Activated naive CD8-positive, alpha-beta T cell treated with anti-CD3 and anti-CD28 coated beads, Interleukin-2, amount 50 U/mL, for 16 hours (primary cell): ENCODE data around the gene RAB19.

Experiments used
- DNase-seq: peaks from one replicate; pipeline ENCODE4 v3.0.0-alpha.2; 2020; ENCODE audit warnings: low read depth, low spot score

RAB19 gene, protein sequence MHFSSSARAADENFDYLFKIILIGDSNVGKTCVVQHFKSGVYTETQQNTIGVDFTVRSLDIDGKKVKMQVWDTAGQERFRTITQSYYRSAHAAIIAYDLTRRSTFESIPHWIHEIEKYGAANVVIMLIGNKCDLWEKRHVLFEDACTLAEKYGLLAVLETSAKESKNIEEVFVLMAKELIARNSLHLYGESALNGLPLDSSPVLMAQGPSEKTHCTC

DNA sequence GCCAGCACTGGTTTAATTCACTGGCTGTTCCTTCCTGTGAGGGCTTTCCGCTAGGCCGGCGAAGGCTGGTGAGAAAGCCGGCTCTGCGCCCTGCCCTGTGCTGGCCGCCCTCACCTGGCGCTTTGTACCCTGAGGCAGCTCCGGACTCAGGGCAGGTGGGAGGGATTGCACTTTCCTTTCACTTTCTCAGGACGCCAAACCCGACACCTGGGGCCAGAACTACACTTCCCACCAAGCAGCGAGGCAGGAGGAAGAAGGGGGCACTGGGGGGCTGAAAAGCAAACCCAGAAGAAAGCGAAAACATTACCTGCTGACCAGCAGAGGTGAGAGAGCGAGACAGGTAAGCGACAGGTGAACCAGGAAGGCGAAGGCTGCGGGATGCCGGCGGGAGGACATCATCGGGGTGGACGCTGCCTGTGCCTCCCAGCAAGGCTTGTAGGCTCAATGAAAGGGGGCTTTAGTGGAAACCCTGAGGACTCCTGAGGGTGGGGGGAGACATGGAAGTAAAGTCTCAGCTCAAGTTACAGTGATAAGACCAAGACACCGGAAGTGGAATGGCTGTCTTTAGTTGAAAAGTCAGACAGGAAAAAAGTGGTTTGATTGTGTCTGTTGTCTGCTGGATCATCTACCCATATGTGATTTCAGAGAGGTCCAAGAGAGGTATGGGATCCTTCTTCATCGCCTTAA, at the start of gene RAB19:
TSS of gene RAB19 (plus strand) at position 181 of the 687 bp plus-strand sequence. CDS start 3,589 bp downstream, outside the sequence.
- DNase-seq, result peak; percentile 12

DNA sequence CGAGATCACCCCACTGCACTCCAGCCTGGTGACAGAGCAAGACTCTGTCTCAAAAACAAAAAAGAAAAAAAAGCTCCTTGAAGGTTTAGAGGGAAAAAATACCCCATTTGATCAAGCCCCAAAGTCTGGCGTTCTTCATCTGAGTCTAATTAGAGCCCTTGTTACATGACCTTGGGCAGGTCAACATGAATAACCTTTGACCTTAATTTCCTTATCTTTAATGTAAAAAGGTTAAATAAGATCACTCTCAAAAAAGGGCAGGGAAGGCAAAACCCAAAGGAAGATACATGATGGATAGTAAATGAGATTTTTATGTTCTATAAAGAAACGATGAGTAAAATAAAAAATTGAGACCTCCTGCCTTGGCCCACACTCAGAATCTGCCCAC, 45.8 kb upstream of the RAB19 start:
- DNase-seq, result no peak

DNA sequence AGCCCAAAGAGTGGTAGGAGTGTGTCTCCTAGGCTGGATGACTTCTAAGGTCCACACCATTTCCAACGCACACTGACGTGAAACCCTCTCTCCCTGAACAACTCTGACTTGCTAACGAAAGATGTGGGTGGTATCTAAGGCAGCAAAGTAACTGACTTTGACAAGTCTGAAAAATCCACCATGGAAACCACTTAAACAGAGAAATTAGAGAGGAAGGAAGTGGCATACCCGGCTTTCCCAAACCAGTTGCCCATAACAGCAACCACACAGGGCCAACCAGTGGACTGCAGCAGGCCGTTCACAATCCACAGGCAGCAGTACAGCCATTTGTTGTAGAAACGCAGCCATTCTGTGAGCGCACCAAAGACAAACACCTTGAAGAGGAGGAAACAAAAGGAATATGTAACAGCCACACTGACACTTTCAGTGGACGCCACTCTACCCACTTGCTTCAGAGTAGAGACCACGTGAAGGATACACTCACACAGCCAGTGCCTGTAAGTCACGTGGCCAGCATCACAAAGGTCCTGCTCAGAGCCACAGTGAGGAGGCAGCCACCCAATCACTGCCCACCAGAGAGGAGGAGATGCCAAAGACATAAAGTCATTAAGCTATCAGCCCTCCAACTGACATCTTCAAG, 45.3 kb upstream of the RAB19 start:
- DNase-seq, result no peak

DNA sequence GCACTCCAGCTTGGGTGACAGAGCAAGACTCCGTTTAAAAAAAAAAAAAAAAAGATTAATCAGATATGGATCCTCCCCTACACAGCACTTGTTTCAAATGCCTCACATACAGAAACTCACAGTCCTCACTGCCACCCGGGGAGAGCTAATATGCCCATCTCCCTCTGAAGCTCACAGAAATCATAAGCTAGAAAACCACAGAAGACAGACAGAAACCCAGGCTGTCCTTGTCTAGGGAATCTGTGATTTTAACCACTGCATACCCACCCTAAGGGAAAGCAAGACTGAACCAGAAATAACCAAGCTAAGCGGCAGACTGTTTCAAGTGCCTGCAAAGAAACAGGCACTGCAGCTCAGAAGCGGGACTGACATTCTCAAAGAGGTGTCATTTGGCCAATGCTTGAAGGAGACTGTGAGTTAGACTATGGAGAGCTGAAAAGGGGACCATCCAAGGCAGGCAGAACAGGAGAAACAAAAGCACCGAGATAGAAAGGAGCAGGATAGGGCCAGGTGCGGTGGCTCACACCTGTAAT, 43.1 kb upstream of the RAB19 start:
- DNase-seq, result no peak

DNA sequence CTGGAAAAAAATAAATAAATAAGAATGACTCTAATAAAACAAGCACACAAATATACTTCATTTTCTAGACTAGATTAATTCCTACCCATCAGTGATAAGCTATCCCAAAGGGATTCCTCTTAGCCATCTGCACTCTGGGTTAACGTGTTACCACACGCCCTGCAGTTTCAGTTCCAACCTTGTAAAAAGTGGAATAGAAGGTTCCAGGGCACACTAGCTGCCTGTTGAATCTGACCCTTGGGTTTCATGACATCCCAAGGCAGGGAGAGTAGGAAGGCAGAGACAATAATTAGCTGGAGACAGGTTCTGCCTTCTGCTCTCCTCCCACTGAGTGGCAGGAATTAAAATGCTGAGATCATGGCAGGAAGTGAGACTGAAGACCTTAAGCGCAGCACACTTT, 39.0 kb upstream of the RAB19 start:
- no peak for DNase-seq

DNA sequence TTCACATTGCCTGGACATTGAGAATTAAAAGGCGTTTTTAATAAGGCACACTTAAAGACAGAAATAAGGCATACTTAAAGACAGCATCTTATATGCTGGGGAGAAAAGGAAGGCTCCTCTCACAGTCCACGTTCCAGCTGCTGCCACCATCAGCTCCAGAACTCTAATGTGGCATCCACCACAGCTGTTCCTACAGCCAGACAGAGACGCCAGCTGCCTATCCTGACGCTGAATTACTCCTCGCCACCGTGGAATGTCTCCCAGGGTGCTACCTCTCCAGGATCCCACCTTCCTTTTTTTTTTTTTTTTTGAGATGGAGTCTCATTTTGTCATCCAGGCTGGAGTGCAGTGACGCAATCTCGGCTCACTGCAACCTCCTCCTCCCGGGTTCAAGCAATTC, 36.3 kb upstream of the RAB19 start:
- DNase-seq, result no peak

DNA sequence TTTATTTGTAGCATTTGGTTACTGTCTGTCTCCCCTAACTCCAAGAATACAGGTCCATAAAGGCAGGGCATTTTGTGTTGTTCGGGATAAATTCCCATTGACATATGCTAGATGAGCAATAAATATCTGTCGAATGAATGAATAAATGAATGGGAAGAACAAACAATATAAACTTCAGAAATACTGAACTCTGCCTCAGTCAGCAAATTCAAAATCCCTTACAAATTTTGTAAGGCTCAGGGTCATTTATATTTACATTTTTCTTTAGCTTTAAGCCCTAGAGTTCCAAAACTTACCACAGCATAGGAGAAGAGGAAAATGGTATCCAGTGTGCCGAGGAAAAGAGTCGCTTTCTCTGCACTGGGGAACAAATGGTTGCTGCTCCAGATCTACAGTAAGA, 34.6 kb upstream of the RAB19 start:
- no peak for DNase-seq

DNA sequence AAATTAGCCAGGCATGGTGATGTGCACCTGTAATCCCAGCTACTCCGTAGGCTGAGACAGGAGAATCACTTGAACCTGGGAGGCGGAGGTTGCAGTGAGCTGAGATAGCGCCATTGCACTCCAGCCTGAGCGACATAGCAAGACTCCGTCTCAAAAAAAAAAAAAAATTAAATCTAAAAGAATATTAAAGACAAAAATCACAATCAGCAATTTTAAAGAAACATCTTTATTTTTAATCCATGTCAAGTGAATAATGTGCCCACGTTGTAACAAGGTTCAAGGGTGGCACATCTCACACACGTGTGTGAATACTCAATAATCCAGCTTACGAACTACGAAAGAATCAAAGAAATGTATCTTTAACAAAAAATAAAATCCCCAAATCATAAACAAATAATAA, 28.5 kb upstream of the RAB19 start:
- no peak for DNase-seq

DNA sequence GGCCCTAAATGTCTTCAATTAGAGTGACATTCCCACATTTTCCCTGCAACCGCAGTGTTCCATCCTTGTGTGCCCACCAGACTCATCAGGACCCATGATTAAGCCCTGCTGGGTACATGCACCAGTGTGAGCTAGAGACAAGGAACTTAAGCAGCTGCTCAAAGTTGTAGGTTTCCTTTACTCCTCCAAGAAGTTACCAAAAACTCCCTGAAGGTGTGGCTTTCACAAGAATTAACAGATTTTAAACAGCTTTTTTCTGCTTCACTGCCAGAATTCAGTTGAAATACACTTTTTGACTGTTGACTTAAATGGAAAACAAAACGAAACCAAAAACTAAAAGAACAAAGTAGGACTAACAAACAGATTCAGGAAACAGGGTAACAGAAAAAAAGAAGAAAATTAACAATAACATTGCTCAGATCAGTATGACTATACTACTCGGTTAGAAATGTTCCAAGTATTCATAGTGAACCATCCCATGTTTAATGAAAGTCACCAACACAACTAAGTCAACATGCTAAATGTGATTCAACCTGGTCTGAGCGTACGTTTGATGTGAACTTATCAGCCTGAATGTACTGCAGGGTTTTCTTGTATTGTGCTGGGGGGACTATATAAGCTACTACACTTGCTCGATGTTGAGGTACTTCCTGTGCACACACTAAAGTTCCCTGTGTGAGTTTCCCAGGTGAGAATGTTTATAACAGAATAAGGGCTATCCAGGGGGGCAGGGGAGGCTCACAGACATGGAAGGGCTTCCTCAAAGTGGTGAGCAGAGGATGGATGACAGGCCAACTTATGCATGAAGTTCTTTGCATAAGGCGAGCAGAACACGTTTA, 27.7 kb upstream of the RAB19 start:
- no peak for DNase-seq

DNA sequence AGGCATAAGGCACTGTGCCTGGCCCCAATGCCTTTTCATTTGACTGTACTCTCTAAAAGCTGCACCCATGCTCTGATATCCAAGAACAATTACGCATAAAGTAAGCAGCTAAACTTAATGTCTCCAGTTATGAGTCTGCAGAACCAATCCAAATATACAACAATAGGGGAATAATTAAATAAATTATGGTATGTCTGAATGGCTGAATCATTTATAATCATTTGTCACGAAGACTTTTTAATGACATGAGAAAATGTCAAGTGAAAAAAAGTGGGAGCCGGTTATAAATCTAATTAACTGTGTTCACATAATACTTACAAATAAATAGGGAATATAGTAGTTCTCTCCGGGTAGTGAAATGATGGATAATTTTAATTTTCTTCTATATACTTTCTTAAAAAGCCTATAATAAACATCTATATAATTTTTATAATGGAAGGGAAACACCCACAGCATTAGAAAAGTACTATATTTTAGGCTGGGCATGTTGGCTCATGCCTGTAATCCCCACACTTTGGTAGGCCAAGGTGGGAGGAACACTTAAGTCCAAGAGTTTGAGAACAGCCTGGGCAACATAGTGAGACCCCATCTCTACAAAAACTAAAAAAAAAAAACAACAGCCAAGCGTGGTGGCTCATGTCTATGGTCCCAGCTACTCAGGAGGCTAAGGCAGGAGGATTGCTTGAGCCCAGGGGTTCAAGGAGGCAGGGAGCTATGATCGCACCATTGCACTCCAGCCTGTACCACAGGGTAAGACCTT, 19.7 kb upstream of the RAB19 start:
- DNase-seq, result no peak

DNA sequence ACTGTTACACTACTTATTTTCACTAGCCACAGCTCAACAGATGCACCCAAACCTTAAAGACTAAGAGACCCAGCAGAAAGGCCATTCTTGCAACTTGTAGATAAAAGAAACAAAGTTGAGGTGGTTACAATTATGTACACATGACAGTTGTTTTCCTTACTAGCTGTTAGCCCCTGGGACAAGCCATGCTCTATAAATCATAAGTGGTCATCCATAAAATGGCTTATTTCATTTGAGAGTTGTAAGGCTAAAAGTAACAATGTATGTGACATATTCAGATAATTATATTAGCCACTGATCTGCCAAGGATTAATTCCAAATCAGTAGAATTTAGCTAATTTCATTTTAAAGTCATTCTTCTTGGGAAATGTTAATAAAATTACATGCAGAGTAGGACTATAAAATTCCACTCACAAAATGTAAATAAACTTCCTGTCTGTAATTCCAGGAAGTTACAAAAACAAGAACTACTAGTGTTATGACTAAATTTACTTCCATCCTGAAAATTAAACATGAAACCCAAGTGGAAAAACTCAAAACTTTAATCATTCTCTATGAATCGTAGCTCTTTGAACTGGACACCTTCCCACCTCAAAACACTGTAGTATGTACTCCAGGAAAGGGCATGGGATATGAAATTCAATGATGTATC, 18.8 kb upstream of the RAB19 start:
- no peak for DNase-seq

DNA sequence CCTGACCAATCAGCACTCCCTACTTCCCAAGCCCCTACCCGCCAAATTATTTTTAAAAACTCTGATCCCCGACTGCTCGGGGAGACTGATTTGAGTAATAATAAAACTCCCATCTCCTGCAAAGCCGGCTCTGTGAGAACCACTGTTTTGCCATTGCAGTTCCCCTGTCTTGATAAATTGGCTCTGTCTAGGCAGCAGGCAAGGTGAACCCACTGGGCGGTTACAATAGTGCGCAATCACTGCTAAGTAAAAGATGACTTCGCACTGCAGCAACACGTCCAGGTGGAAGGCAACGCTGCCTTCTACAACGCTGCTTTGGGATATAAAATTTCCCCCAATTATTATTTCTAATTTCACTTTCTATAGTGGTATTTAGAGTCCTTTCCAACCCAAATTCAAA, 14.4 kb upstream of the RAB19 start:
- no peak for DNase-seq

DNA sequence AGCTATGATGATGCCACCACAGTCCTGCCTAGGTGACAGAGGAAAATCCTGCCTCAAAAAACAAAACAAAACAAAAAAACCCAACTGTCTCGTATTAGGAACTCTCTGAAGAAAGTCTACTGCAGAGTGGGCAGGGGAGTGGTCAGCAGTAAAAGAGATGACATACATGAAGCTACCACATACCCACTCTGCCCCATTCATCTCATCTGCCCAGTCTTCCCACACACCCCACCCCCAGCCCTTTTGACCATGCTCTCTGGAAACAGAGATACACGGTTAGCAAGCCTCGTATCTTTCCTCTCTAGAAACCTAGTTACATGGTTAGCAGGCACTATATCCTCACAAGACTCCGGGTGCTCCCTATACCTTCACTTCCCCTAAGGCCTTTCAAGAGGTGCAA, 13.8 kb upstream of the RAB19 start:
- no peak for DNase-seq

DNA sequence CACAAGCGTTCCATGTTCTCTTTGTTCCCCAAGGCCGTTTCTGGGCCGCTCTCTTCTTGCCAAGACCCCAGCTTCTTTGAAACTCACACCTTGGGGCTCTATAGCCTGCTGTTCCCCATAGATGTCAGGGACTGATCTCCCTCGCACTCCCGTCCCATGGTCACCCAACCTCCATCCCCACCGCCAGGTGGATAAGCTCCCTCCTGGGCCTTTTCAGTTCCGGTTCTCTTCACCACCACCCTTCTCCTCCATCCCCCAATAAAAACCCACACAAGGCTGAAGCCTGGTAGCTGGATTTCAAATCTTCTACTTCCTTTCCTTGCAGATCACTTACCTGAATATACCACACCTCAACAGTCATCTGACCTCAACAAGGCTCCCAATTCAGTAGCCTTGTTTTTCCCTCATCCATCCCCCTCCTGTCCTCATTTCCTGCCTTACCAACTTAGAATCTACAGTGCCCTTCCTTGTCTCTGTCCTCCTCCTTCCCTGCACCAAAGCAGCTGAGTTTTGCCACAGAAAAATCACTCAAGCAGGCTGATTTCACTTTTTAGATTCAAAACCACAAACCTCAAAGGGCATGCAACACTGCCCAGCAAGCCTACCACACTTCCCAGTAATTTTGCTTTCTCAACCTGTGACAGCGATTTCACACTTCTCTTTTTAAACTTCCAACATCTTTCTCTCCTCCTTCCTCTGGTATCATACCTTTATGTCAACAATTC, 13.2 kb upstream of the RAB19 start:
- no peak for DNase-seq

DNA sequence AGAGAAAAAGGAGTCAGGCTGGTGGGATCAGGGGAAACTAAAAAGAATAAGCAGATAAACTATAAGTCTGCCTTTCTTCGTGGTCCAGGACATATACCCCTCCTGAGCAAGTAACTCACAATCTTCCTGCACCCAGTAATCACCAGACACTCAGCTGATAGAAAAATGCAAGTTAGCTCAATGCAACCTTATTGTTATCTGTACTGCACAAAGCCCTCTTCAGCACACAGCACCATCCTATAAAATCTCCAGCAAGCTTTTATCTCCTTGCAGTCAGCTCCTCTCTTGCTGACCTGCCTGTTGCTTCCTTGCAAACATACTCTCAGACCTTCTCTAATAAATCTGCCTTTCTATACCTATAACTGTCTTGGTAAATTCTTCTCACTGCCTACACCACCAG, 12.2 kb upstream of the RAB19 start:
- DNase-seq, result no peak

DNA sequence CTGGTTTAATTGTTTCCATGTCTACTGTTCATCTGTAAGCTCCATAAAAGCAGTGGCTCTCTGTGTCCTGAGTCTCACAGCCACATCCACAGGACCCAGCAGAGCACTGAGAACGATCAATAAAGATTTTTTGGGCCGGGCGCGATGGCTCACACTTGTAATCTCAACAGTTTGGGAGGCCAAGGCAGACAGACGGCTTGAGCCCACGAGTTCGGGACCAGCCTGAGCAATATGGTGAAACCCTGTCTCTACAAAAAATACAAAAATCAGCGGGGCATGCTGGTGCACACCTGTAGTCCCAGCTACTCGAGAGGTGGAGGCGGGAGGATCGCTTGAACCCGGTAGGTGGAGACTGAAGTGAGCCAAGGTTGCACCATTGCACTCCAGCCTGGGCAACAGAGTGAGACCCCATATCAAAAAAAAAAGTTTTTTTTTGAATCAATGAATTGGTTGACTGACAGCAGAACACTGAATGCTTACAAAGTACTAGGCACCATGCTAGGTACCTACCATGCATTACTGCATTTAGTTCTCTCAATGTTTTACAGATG, 10.0 kb upstream of the RAB19 start:
- DNase-seq, result no peak

DNA sequence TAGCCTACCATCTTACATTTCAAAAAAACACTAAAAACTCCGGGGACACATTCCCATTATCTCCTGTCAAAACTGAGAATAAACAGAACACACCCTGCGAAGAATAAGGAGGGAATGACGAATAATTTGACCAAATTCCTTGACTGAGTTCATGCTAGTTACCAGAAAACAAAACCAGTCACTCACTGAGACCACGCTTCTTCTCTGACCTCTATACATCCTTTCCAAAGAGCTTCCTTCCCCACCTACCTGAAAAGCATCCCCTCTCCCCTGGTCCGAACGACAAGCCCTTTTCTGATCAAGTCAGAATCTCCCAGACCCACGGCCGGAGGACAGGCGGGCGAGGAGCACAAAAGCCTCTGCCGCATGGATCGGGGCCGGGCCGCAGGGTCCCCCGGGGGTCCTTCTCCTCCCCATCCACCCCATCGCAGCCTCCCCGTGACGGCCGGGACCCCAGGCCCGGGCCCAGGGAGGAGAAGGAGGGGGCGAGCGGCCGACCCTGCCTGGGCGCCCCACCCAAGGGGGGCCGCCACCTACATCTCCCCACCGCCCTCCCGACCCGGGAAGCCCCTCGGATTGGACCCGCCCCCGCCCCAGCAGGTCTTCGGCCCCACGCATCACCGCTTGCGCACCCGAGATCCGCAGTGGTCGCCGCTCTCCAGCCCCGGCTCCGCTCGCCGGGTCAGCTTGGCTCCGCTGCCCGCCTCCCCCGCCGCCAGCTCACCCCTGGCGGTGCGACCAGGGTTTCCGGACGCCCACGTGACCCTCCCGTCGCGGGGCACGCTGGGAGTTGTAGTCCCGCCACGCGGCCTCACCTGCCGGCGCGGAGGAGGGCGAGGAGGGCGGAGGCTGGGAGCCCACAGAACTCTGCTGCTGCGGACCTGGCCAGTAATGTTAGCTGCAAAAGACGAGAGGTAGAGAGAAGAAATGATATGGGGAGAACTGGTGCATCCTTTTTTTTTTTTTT, 5.8 kb upstream of the RAB19 start, which contains the start of gene SLC37A3:
TSS of gene SLC37A3 (minus strand) at position 747 of the 967 bp plus-strand sequence. CDS start 16,004 bp downstream, outside the sequence.
- DNase-seq, result peak; percentile 67

DNA sequence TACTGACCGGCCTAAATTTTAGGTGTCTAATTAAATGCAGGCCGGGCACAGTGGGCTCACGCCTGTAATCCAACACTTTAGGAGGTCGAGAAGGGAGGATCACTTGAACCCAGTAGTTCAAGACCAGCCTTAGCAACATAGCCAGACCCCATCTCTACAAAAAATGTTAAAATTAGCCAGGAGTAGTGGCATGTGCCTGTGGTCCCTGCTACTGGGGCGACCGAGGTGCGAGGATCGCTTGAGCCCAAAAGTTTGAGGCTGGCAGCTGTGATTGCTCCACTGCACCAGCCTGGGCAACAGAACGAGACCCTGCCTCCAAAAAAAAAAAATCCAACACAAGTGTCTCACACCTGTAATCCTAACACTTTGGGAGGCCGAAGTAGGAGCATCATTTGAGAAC, 5.0 kb upstream of the RAB19 start:
- DNase-seq, result no peak
